ENCODE measurements around the gene YTHDC2. TPM values are rescaled to one million over a fixed set of nuclear protein-coding genes. Genes with fewer than 3 reads are reported as not detected.

YTHDC2 gene
- polyA plus RNA-seq, 4 donors, result 8.1 to 25.8 (median 9.6) TPM

DNA sequence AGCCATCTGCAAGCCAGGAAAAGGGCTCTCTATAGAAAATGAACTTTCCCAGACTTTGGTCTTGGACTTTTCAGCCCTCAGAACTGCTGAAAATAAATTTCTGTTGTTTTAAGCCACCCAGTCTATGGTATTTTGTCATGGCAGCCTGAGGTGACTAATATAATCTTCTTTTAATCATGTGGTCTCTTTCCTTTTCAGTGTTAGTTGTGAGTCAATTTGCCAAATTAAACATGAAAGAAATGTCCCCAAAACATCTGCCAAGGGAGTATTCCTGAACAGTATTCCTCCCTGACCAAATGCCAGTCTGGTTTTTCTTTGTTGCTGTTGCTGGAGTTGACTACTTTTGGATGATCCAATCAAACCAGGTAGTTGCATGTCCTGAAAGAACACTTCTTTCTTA, 4.7 kb upstream of the YTHDC2 start:
- Histone ChIP-seq H3K27ac (ENCODE audit: low read depth in 1 of 3, low read length in 2 of 3) (no peak overlapping the region), H3K4me3 (ENCODE audit: low read depth in 1 of 3, low read length in 3 of 3) (no peak overlapping the region), H3K36me3 (ENCODE audit: control insufficient read depth in 3 of 3, insufficient read depth in 2 of 3, low read depth in 1 of 3, low read length in 3 of 3) (no peaks in the 10 kb centered on the region), H3K9me3 (ENCODE audit: control insufficient read depth in 2 of 2, insufficient read depth in 1 of 2, low read depth in 1 of 2, low read length in 1 of 2) (no peaks in the 10 kb centered on the region), H3K27me3 (ENCODE audit: control insufficient read depth in 3 of 3, insufficient read depth in 3 of 3, low read length in 3 of 3) (peaks cover 0 to 5% (median 0%) of the 10 kb centered on the region in 3 donors), H3K4me1 (ENCODE audit: control insufficient read depth in 3 of 3, insufficient read depth in 2 of 3, low read depth in 1 of 3, low read length in 2 of 3) (peaks cover 0 to 4% (median 2%) of the 10 kb centered on the region in 3 donors)
- DNase-seq (no peak), FAIRE-seq (no peak)

DNA sequence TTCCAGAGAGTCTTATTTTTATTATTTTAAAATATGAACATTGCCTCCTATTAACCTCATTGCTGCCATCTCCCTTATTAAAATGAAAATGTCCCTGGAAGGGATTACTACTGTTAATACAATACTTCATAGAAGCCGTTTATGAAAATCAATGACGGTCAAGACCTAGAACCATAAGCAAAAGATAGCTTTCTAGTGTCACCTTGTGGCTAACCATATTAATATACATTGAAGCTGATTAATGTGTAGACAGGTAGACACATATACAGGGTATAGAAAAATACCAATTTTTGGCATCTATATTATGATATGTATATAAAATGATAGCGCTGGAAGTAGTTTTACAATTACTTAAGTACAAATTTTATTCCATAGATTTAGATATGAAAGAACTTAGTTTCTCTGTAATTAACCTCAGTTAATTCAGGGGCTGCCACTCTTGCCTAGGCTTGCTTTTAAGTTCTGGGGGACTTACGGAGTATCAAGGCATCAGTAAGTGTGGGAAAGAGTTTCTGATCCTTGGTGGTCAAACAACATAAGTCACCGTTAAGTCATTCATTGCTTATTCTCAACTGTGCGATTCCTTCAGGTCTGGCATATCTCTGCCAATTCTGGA, 2.5 kb upstream of the YTHDC2 start:
- no peaks in the 10 kb centered on the region for H3K36me3 ChIP-seq (ENCODE audit: control insufficient read depth in 3 of 3, insufficient read depth in 2 of 3, low read depth in 1 of 3, low read length in 3 of 3)
- peak; percentile 5 for FAIRE-seq
- H3K27ac ChIP-seq (ENCODE audit: low read depth in 1 of 3, low read length in 2 of 3), result no peak overlapping the region
- 55 to 57% (median 56%) methylated on average over 6 of the region's 6 CpGs for WGBS, 3 donors
- peak; percentile 38 to 40 for DNase-seq
- H3K4me1 ChIP-seq (ENCODE audit: control insufficient read depth in 3 of 3, insufficient read depth in 2 of 3, low read depth in 1 of 3, low read length in 2 of 3), result peaks cover 2 to 8% (median 3%) of the 10 kb centered on the region in 3 donors
- H3K9me3 ChIP-seq (ENCODE audit: control insufficient read depth in 2 of 2, insufficient read depth in 1 of 2, low read depth in 1 of 2, low read length in 1 of 2), result no peaks in the 10 kb centered on the region
- H3K4me3 ChIP-seq (ENCODE audit: low read depth in 1 of 3, low read length in 3 of 3), result no peak overlapping the region
- peaks cover 0 to 3% (median 0%) of the 10 kb centered on the region in 3 donors for H3K27me3 ChIP-seq (ENCODE audit: control insufficient read depth in 3 of 3, insufficient read depth in 3 of 3, low read length in 3 of 3)

DNA sequence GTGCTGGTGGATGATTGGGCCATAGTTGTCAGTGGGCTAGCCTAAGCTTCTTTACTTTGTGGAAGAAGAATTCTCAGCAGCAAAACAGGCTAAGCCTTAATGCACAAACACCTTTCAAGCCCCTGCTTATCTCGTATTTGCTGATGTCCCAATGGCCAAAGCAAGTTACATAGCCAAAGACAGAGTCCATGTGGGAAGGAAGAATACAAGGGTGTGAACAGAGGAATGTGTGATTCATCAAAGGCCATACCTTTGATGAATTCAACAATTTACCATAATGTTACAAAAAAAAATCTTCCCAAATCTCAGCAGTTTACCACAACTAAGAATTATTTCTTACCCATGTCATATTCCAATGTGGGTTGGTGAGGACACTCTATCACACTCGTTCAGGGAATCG, 1.2 kb upstream of the YTHDC2 start:
- Histone ChIP-seq H3K4me1 (ENCODE audit: control insufficient read depth in 3 of 3, insufficient read depth in 2 of 3, low read depth in 1 of 3, low read length in 2 of 3) (peaks cover 2 to 8% (median 3%) of the 10 kb centered on the region in 3 donors), H3K27me3 (ENCODE audit: control insufficient read depth in 3 of 3, insufficient read depth in 3 of 3, low read length in 3 of 3) (peaks cover 0 to 3% (median 0%) of the 10 kb centered on the region in 3 donors), H3K27ac (ENCODE audit: low read depth in 1 of 3, low read length in 2 of 3) (no peak overlapping the region), H3K4me3 (ENCODE audit: low read depth in 1 of 3, low read length in 3 of 3) (no peak overlapping the region), H3K36me3 (ENCODE audit: control insufficient read depth in 3 of 3, insufficient read depth in 2 of 3, low read depth in 1 of 3, low read length in 3 of 3) (no peaks in the 10 kb centered on the region), H3K9me3 (ENCODE audit: control insufficient read depth in 2 of 2, insufficient read depth in 1 of 2, low read depth in 1 of 2, low read length in 1 of 2) (no peaks in the 10 kb centered on the region)
- no peak for DNase-seq
- FAIRE-seq, result no peak
- 89 to 92% (median 90%) methylated on average over 3 of the region's 3 CpGs for WGBS, 3 donors

DNA sequence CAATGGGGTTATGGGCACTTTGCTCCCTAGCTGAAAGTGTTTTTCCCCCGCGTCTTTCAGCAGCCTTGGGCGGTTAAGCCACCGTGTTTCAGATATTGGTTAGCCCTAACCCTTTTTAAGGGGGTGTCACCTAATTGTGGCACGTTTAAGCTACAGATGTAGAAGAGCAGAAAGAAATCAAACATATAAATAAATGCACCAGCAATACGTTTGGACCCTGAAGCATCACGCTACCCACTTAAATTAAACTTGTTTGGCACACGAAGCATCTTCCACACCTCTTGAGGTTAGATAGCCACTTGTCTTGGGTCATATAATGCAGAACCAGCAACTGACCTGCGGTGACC, 768 bp downstream of the YTHDC2 start:
- 4 to 10% (median 5%) methylated on average over 9 of the region's 9 CpGs for WGBS, 3 donors
- peaks cover 2 to 8% (median 3%) of the 10 kb centered on the region in 3 donors for H3K4me1 ChIP-seq (ENCODE audit: control insufficient read depth in 3 of 3, insufficient read depth in 2 of 3, low read depth in 1 of 3, low read length in 2 of 3)

DNA sequence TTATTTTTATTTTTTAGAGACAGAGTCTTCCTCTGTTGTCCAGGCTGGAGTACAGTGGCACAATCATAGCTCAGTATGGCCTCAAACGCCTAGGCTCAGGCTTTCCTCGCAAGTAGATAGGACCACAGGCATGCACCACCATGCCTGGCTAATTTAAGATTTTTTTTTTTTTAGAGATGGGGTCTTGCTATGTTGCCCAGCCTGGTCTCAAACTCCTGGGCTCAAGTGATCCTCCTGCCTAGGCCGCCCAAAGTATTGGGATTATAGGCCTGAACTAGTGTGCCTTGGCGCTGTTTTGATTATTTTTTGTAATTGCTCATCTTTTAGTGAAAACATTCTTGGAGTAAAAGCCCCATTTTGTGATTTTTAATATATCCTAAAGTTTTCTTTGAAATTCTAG, 5.4 kb downstream of the YTHDC2 start:
- Histone ChIP-seq H3K27ac (ENCODE audit: low read depth in 1 of 3, low read length in 2 of 3) (no peak overlapping the region), H3K4me3 (ENCODE audit: low read depth in 1 of 3, low read length in 3 of 3) (no peak overlapping the region), H3K36me3 (ENCODE audit: control insufficient read depth in 3 of 3, insufficient read depth in 2 of 3, low read depth in 1 of 3, low read length in 3 of 3) (peaks cover 0 to 7% (median 3%) of the 10 kb centered on the region in 3 donors), H3K9me3 (ENCODE audit: control insufficient read depth in 2 of 2, insufficient read depth in 1 of 2, low read depth in 1 of 2, low read length in 1 of 2) (no peaks in the 10 kb centered on the region), H3K27me3 (ENCODE audit: control insufficient read depth in 3 of 3, insufficient read depth in 3 of 3, low read length in 3 of 3) (no peaks in the 10 kb centered on the region), H3K4me1 (ENCODE audit: control insufficient read depth in 3 of 3, insufficient read depth in 2 of 3, low read depth in 1 of 3, low read length in 2 of 3) (peaks cover 0 to 3% (median 3%) of the 10 kb centered on the region in 3 donors)
- DNase-seq (no peak), FAIRE-seq (no peak)
- 95 to 98% (median 97%) methylated on average over 4 of the region's 4 CpGs for WGBS, 3 donors

More for the DNA sequence above, 768 bp downstream of the YTHDC2 start:
- no peak for DNase-seq
- H3K36me3 ChIP-seq (ENCODE audit: control insufficient read depth in 3 of 3, insufficient read depth in 2 of 3, low read depth in 1 of 3, low read length in 3 of 3), result peaks cover 0 to 7% (median 3%) of the 10 kb centered on the region in 3 donors
- no peaks in the 10 kb centered on the region for H3K9me3 ChIP-seq (ENCODE audit: control insufficient read depth in 2 of 2, insufficient read depth in 1 of 2, low read depth in 1 of 2, low read length in 1 of 2)
- H3K27ac ChIP-seq (ENCODE audit: low read depth in 1 of 3, low read length in 2 of 3), result peak overlapping the region; percentile 89 to 99 (median 95)
- peak overlapping the region; percentile 50 to 93 (median 61) for H3K4me3 ChIP-seq (ENCODE audit: low read depth in 1 of 3, low read length in 3 of 3)
- H3K27me3 ChIP-seq (ENCODE audit: control insufficient read depth in 3 of 3, insufficient read depth in 3 of 3, low read length in 3 of 3), result no peaks in the 10 kb centered on the region
- FAIRE-seq, result no peak

DNA sequence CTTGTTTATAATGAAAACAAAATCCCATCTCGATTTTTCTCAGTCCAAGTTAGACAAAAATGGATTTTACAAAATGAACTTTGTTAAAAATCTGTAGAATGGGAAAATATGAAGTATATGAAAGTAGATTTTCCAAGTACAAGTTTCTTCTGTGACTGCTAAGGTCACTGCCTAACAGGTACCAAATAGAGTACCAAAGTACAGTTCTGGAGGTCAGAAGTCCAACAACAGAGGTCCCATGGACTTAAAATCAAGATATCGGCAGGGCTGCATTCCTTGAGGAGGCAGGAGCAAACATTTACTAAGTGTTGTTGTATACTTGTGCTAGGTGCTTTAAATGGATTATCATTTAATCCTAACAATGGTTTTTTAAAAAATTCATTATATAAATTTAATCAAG, 5.9 kb downstream of the YTHDC2 start:
- peaks cover 0 to 3% (median under 1%) of the 10 kb centered on the region in 3 donors for H3K4me1 ChIP-seq (ENCODE audit: control insufficient read depth in 3 of 3, insufficient read depth in 2 of 3, low read depth in 1 of 3, low read length in 2 of 3)
- H3K27me3 ChIP-seq (ENCODE audit: control insufficient read depth in 3 of 3, insufficient read depth in 3 of 3, low read length in 3 of 3), result no peaks in the 10 kb centered on the region
- no peak overlapping the region for H3K27ac ChIP-seq (ENCODE audit: low read depth in 1 of 3, low read length in 2 of 3)
- peaks cover 0 to 7% (median 3%) of the 10 kb centered on the region in 3 donors for H3K36me3 ChIP-seq (ENCODE audit: control insufficient read depth in 3 of 3, insufficient read depth in 2 of 3, low read depth in 1 of 3, low read length in 3 of 3)
- FAIRE-seq, result no peak
- no peaks in the 10 kb centered on the region for H3K9me3 ChIP-seq (ENCODE audit: control insufficient read depth in 2 of 2, insufficient read depth in 1 of 2, low read depth in 1 of 2, low read length in 1 of 2)
- H3K4me3 ChIP-seq (ENCODE audit: low read depth in 1 of 3, low read length in 3 of 3), result no peak overlapping the region
- 75 to 80% (median 79%) methylated on average over 2 of the region's 2 CpGs for WGBS, 3 donors
- DNase-seq, result peak in 1 of 2 donors; percentile 39

DNA sequence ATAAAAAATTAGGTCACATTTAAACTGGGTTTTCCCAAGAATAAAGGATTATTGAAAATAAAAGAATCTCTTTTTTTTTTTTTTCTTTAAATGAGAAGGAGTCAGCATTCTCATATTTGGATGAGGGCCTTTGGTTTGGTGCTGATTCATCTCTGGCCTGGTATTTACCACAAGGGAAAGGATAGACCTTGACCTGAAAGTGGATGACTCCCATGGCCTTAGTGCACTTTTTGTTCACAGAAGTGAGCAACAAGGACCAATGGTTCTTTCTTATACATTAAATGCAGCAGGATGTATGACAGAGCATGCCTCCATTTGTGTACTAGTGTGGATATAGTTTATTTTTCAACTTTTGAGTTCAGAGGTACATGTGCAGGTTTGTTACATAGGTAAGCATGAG, 6.9 kb downstream of the YTHDC2 start:
- Histone ChIP-seq H3K36me3 (ENCODE audit: control insufficient read depth in 3 of 3, insufficient read depth in 2 of 3, low read depth in 1 of 3, low read length in 3 of 3) (peaks cover 0 to 7% (median 3%) of the 10 kb centered on the region in 3 donors), H3K27ac (ENCODE audit: low read depth in 1 of 3, low read length in 2 of 3) (no peak overlapping the region), H3K4me1 (ENCODE audit: control insufficient read depth in 3 of 3, insufficient read depth in 2 of 3, low read depth in 1 of 3, low read length in 2 of 3) (peaks cover 0 to 2% (median 0%) of the 10 kb centered on the region in 3 donors), H3K27me3 (ENCODE audit: control insufficient read depth in 3 of 3, insufficient read depth in 3 of 3, low read length in 3 of 3) (no peaks in the 10 kb centered on the region), H3K4me3 (ENCODE audit: low read depth in 1 of 3, low read length in 3 of 3) (no peak overlapping the region), H3K9me3 (ENCODE audit: control insufficient read depth in 2 of 2, insufficient read depth in 1 of 2, low read depth in 1 of 2, low read length in 1 of 2) (no peaks in the 10 kb centered on the region)
- FAIRE-seq, result peak; percentile 19
- DNase-seq, result no peak

DNA sequence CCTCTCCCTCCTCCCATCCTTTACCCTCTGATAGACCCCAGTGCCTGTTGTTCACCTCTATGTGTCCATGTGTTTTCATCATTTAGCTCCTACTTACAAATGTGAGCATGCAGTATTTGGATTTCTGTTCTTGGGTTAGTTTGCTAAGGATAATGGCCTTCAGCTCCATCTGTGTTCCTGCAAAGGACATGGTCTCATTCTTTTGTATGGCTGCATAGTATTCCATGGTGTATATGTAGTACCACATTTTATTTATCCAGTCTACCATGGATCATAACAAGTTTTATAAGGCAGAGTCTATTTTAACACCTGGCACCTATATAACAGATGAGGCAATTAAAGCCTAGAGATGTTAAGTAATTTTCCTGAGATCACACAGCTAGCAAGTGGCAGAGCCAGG, 7.4 kb downstream of the YTHDC2 start:
- no peak for DNase-seq
- Histone ChIP-seq H3K9me3 (ENCODE audit: control insufficient read depth in 2 of 2, insufficient read depth in 1 of 2, low read depth in 1 of 2, low read length in 1 of 2) (no peaks in the 10 kb centered on the region), H3K4me3 (ENCODE audit: low read depth in 1 of 3, low read length in 3 of 3) (peak overlapping the region in 1 of 3 donors; percentile 21), H3K27ac (ENCODE audit: low read depth in 1 of 3, low read length in 2 of 3) (no peak overlapping the region), H3K27me3 (ENCODE audit: control insufficient read depth in 3 of 3, insufficient read depth in 3 of 3, low read length in 3 of 3) (no peaks in the 10 kb centered on the region), H3K4me1 (ENCODE audit: control insufficient read depth in 3 of 3, insufficient read depth in 2 of 3, low read depth in 1 of 3, low read length in 2 of 3) (no peaks in the 10 kb centered on the region), H3K36me3 (ENCODE audit: control insufficient read depth in 3 of 3, insufficient read depth in 2 of 3, low read depth in 1 of 3, low read length in 3 of 3) (peaks cover 0 to 7% (median 3%) of the 10 kb centered on the region in 3 donors)
- FAIRE-seq, result no peak

DNA sequence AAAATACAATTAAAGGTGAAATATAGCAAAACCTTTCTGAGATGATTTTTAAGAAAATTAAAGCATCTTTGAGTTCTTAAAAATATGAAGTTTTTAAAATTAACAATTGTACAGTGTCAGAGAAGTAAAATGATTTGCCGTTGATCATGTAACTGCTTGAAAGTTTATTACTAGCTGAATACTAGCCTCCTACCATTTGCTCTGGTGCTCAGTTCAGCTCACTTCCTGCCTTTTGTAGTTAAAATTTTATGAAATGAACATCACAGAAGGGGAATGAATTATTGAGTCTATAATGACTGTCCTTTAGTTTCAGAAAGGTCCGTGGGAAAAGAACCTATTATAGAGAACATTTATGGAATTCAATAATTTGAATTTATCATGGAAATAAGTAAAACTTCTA, 9.7 kb downstream of the YTHDC2 start:
- WGBS, 3 donors, result 67 to 88% (median 81%) methylated on average over 2 of the region's 2 CpGs
- H3K27me3 ChIP-seq (ENCODE audit: control insufficient read depth in 3 of 3, insufficient read depth in 3 of 3, low read length in 3 of 3), result no peaks in the 10 kb centered on the region
- H3K27ac ChIP-seq (ENCODE audit: low read depth in 1 of 3, low read length in 2 of 3), result no peak overlapping the region
- FAIRE-seq, result no peak
- no peak overlapping the region for H3K4me3 ChIP-seq (ENCODE audit: low read depth in 1 of 3, low read length in 3 of 3)
- no peaks in the 10 kb centered on the region for H3K4me1 ChIP-seq (ENCODE audit: control insufficient read depth in 3 of 3, insufficient read depth in 2 of 3, low read depth in 1 of 3, low read length in 2 of 3)
- no peak for DNase-seq
- H3K9me3 ChIP-seq (ENCODE audit: control insufficient read depth in 2 of 2, insufficient read depth in 1 of 2, low read depth in 1 of 2, low read length in 1 of 2), result no peaks in the 10 kb centered on the region
- H3K36me3 ChIP-seq (ENCODE audit: control insufficient read depth in 3 of 3, insufficient read depth in 2 of 3, low read depth in 1 of 3, low read length in 3 of 3), result peaks cover 0 to 7% (median 2%) of the 10 kb centered on the region in 3 donors
